GM13976 (cell line): ENCODE data around the gene ARHGDIA.

Experiments
- DNase-seq: peaks from one replicate; pipeline ENCODE4 v3.0.0; 2012; ENCODE audit warnings: low spot score
- in situ Hi-C: fragments of 300-500 bp; cut with MboI; formaldehyde crosslinking; loops from one replicate; pipeline ENCODE4 v1.12.0; 2022; ENCODE audit warnings: low sequenced_read_pairs, mixed read lengths, inconsistent platforms; ENCODE audit not compliant: unreplicated experiment
- TF ChIP-seq, protein P1 (sequence below): IDR thresholded peaks from 2 replicates; pipeline ENCODE4 v1.5.1; 2012; ENCODE audit warnings: borderline replicate concordance, mild to moderate bottlenecking; ENCODE audit not compliant: insufficient read depth; ENCODE audit errors: extremely low read depth, missing control alignments, control extremely low read depth

Gene ARHGDIA

GRCh38 chr17:81863833-81864768, 7.0 kb downstream of the ARHGDIA start:
- TF ChIP-seq, protein P1, sequence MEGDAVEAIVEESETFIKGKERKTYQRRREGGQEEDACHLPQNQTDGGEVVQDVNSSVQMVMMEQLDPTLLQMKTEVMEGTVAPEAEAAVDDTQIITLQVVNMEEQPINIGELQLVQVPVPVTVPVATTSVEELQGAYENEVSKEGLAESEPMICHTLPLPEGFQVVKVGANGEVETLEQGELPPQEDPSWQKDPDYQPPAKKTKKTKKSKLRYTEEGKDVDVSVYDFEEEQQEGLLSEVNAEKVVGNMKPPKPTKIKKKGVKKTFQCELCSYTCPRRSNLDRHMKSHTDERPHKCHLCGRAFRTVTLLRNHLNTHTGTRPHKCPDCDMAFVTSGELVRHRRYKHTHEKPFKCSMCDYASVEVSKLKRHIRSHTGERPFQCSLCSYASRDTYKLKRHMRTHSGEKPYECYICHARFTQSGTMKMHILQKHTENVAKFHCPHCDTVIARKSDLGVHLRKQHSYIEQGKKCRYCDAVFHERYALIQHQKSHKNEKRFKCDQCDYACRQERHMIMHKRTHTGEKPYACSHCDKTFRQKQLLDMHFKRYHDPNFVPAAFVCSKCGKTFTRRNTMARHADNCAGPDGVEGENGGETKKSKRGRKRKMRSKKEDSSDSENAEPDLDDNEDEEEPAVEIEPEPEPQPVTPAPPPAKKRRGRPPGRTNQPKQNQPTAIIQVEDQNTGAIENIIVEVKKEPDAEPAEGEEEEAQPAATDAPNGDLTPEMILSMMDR = no peak
- no peak for DNase-seq
- in situ Hi-C loops = no loop called here

DNA sequence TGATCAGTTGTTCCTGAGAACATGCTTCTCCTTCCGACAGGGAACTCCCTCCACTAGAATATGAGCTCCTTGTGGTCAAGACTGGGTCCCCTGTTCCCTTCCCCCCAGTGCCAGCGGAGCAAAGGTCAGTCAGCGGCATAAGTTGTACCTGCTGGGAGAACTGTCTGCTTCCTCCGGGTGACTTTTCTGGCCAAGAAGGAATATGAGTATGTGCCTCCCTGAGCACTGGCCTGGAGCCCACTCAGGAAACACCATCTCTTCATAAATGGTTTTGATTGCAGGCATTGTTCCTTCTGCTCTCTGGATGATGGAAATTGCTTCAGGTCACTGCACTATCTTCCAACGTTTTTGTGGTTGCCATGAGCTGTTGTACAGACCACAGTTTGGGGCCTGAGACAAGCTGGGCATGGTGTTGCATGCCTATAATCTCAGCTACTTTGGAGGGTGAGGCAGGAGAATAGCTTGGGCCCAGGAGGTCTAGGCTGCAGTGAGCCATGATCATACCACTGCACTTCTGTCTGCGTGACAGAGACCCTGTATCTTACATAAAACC, 7.9 kb downstream of the ARHGDIA start:
- DNase-seq = no peak
- TF ChIP-seq, protein P1 = no peak
- in situ Hi-C loops = no loop called here

- peak; percentile 99 for DNase-seq
- TF ChIP-seq, protein P1 = no peak
- in situ Hi-C loops = no loop called here
These were observed 10.2 kb downstream of the ARHGDIA start for GRCh38 chr17:81860756-81861568.

DNA sequence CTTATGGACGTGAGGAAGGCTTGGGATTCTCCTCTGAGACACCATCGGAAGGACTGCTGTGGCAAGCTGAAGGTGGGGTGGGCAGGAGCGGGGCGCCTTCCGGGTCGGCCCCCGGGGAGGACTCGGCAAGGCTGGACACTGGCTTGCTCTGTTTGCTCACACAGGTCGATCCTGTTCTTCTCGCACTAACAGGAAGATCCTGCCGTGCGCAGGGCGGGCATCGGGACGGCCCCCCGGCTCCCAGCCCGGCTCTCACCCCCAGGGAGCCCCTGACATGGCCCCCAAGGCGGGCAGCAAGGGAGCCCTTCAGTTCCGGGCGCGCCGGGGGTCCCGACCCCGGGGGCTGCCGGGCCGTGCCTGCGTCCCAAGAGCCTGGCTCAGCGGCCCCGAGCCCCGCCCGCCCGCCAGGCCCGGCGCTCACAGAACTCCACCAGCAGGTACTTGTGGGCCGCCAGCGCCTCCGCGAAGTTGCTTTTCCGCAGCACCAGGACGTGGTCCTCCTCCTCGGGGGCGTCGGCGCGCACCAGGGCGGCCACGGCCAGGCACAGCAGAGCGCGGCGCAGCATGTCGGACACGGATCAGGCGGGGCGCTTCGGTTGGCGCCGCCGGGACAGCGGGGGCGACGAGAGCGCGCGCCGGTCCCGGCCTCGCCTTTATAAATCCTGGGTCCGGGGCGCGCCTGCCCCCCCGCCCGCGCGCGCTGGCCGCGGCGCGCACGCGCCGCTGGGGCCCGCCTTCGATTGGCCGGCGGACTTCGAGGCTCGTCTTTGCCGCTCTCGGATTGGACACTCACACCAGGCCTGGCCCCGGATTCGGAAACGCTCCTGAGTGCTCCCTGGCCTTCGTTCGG, 11.0 kb downstream of the ARHGDIA start, which contains the start of gene P4HB:
P4HB (minus strand) TSS at position 630 of the 850 bp plus-strand sequence; CDS start at position 566, 64 bp downstream.
- DNase-seq = peak; percentile 99
- in situ Hi-C loops = no loop called here
- TF ChIP-seq, protein P1 = no peak

GRCh38 chr17:81858967-81859905, 11.9 kb downstream of the ARHGDIA start:
- TF ChIP-seq, protein P1 = no peak
- DNase-seq = no peak

More at GRCh38 chr17:81858967-81859905, 11.9 kb downstream of the ARHGDIA start:
- in situ Hi-C loops = no loop called here
